ENCODE measurements around the gene MTHFD1L.

Gene MTHFD1L

DNA sequence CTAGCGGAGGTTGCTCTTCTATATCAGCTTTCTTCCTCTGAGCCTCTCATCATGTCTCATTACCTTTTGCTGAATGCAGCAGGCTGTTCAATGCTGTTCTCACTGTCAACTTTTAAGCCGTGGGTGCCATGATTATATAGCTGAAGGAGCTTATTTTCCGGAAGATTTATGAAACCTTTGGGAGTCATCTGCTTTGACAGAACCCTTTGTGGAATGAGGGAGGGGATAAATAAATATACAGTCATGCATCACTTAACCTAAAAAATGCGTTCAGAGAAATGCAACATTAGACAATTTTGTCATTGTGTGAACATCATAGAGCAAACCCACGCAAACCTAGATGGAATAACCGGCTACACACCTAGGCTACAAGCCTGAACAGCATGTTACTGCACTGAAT is 272.0 kb downstream of the MTHFD1L start:
- DNase-seq, result no peak

DNA sequence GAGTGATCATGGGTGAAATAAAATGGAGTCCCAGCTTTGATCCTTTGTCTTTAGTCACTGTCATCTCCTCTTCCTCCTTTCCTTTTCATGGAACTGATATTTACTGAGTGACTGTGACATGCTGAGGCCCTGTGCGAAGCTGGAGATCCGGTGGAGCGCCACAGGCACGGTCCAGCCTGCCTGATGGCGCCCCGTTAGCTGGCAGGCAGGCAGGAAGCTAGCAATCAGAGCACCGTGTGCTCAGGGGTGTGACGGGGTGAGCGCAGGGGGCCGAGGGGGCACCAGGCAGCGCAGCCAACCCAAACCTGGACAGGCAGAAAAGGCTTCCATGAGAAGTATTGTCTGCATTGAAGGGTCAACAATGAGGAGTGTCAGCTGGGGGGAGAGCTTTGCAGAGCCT is 274.0 kb downstream of the MTHFD1L start:
- no peak for DNase-seq

DNA sequence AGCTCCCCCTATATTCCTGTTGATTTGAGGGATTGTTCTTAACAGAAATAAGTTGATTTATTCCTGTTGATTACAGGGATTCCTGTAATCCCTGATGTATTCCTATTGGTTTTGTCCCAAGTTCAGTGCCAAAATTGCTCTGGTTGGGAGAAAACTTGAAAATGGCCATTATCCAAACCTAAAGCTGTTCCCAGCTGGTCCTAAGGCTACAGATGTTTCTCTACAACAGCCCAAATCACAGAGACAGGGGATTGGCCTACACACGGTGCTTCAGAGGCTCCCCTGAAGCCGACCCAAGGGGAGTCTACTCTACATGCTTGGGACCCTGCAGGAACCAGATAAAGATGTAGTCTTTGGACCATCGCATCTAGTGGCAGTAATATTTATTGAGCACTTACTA is 275.3 kb downstream of the MTHFD1L start:
- no peak for DNase-seq

DNA sequence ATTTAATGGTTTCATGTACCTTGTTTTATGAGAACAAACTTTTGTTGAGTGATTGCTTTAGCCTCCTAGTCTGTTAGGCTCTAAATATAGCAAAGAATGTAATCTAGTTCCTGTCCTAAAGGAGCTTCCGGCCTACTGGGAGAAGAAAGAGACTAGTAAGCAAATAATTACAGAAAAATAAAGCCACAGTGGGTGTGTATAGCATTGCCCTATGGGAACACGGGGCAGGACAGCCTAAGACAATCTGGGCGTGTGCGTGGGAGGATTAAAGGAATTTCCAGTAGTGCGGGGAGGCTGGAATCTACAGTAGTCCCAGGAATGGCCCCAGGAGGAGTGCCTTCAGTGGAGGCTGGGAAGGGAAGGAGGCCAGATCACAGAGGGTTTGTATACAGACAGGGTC is 276.2 kb downstream of the MTHFD1L start:
- no peak for DNase-seq

DNA sequence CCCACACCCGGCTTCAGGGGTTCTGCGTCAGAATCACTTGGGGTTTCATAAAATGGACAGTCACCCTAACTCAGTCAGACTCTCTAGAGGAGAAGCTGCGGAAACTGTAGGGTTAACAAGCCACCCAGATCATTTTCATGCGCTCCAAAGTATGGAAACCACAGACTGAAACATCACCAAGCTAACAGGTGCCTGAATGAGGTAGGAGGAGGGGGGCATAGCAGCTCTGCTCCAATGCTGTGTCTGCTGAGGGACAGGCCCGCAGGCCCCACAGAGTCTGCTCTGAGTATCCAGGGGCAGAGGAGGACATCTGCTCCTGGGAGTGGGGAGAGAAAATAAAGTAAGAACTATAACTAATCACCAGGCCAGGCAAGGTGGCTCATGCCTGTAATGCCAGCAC is 277.2 kb downstream of the MTHFD1L start:
- DNase-seq, result no peak

DNA sequence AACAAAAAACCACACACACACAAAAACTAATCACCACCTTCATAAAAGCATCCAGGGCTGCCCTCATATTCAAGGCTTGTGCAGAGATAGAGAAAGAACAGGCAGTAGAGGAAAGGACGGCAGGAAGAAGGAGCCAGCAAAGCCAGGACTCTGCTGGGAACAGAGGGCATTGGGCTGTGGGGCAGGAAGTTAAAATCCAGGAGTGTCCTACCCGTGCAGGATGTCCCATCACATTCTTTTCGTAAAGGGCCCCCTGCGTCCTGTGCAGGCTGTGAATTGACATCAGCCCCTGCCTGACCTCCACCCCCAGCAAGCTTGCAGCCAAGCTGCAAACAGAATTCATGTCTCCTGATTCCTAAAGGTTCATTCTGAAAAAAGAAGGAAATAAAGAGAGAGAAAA is 277.8 kb downstream of the MTHFD1L start:
- no peak for DNase-seq

DNA sequence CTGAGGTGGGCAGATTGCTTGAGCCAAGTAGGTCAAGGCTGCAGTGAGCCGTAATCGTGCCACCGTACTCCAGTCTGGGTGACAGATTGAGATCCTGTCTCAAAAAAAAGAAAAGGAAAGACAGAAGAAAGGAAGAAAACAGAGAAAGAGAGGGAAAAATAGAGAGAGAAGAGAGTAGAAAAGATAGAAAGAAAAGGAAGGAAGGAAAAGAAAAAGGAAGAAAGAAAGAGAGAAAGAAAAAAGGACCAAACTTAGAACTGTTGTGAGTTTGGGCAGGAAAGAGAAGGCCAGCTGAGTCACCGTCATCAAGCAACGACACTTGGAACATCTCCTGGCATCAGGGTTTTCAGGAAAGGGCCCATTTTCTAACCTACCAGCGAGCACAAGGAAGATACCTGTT is 278.3 kb downstream of the MTHFD1L start:
- DNase-seq, result no peak

DNA sequence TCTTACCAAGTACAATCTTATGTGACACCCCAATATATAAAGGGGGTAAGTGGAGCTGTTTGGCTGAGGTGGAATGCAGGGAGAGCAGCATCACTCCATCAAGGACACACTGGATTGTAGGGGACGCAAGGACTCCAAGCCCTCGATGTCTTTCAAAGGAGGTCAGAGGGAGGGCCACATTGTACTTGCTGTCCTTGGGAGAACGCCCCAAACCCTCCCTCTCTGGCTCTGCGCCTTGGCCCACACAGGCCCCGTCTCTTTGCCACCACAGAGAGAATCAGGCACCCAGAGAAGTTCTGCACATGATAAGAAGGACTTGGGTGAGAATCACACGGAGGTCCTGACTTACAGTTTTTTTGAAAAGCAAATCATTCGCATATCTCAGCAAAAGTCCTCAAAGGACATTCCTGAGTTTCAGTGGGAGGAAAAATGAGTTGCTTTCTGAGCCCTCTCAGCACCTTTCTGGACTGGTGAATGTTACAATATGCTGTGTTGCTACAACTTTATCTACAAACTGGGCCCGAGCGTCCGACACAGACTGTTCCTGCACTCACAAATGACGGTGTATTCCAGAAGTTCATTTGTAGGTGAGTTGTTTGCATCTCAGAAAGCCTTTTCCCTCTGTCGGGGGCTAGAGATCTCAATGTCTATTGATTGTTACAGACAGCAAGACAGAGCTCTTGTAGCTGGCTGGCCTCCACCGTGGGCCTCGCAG is 281.8 kb downstream of the MTHFD1L start:
- DNase-seq, result no peak

DNA sequence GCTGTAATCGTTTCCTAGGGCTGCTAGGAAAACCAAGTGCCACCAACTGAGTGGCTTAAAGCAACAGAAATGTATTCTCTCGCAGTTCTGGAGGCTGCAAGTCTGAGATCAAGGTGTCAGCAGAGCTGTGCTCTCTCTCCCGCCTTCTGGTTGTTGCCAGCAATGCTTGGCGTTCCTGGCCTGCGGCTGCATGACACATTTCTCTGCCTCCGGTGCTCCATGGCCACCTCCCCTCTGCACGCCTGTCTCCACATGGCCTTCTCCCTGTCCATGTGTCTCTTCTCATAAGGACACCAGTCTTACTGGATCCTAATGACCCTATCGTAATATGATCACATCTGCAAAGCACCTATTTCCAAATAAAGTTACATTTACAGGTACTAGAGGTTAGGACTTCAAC is 282.6 kb downstream of the MTHFD1L start:
- DNase-seq, result no peak

DNA sequence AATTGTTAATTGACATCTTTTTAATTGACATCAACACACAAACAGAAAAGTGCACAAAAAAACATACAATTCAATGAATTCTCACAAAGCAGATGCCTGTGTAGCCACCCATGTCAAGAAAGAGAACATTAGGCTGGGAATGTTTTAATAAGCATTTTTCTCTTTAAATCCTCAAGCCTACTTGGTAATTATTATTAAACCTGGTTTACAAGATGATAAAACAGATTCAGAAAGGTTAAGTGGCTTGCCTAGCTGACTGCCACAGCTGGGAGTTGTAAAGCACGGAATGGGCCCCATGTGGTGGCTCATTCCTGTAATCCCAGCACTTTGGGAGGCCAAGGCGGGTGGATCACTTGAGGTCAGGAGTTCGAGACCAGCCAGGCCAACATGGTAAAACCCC is 284.3 kb downstream of the MTHFD1L start:
- no peak for DNase-seq

Measured in stimulated activated CD4-positive, alpha-beta T cell treated with anti-CD3 and anti-CD28 coated beads, Interleukin-1b, Interleukin-23, amount 100 ng/mL, for 48 hours (primary cell).